SK-N-SH (cell line): ENCODE measurements around the gene CCNY. TPM values are rescaled to one million over a fixed set of nuclear protein-coding genes. Genes with fewer than 3 reads are reported as not detected.

ENCODE experiments used
- CTCF ChIA-PET: fragments of 300-600, 350-600 bp; formaldehyde crosslinking; extraction: SDS; loops from one replicate; lab custom pipeline; 2021; lab: Yijun Ruan, JAX
- POLR2A ChIA-PET: fragments of 350-600 bp; sonication (Branson Sonifier 250); formaldehyde crosslinking; extraction: SDS; loops from one replicate; lab custom pipeline; 2020; ENCODE audit warnings: antibody characterized with exemption, inconsistent platforms; lab: Yijun Ruan, JAX
- DNase-seq: peaks from one replicate; pipeline ENCODE4 v3.0.0; 2012
- H2AFZ ChIP-seq: fragments of 200-600 bp; sonication (generic); 2 replicates; pipeline ENCODE4 v1.8.1; 2016; ENCODE audit warnings: antibody characterized with exemption, mild to moderate bottlenecking, low read depth
- H3F3A ChIP-seq: fragments of 200-600 bp; sonication (generic); replicated peaks from 2 replicates; pipeline ENCODE3; 2016; ENCODE audit warnings: antibody characterized with exemption, mild to moderate bottlenecking; ENCODE audit not compliant: insufficient read depth
- H3K27ac ChIP-seq, 2 experiments: fragments of 200-500 bp in 1 of 2; fragments of 200-600 bp in 1 of 2; sonication (Bioruptor generic) in 1 of 2; sonication (generic), shearing (Covaris generic) in 1 of 2; 2 replicates each; pipeline versions ENCODE4 v1.5.1 to v1.6.1; 2014 to 2016; ENCODE audit warnings: low read depth in 2 of 2, inconsistent platforms in 1 of 2, low read length in 1 of 2, mild to moderate bottlenecking in 1 of 2, mixed read lengths in 1 of 2
- H3K27me3 ChIP-seq: fragments of 200-600 bp; sonication (generic), shearing (Covaris generic); 2 replicates; pipeline ENCODE4 v1.6.1; 2016; ENCODE audit warnings: mixed run types; ENCODE audit not compliant: insufficient read depth
- H3K36me3 ChIP-seq, 2 experiments: fragments of 200-500 bp in 1 of 2; fragments of 200-600 bp in 1 of 2; sonication (Bioruptor generic) in 1 of 2; sonication (generic) in 1 of 2; replicated peaks in 1 of 2; 2 replicates each; pipeline versions ENCODE3 to v1.5.1; 2014 to 2016; ENCODE audit warnings: low read length in 1 of 2, mild to moderate bottlenecking in 1 of 2; ENCODE audit not compliant: insufficient read depth in 2 of 2, control insufficient read depth in 1 of 2
- H3K4me1 ChIP-seq, 2 experiments: fragments of 200-500 bp in 1 of 2; fragments of 200-600 bp in 1 of 2; sonication (Bioruptor generic) in 1 of 2; sonication (generic), shearing (Covaris generic) in 1 of 2; 2 replicates each; pipeline versions ENCODE4 v1.5.1 to v1.6.1; 2014 to 2016; ENCODE audit warnings: low read depth in 1 of 2, low read length in 1 of 2, mixed run types in 1 of 2; ENCODE audit not compliant: insufficient read depth in 2 of 2, control insufficient read depth in 1 of 2
- H3K4me2 ChIP-seq: fragments of 200-600 bp; sonication (generic), shearing (Covaris generic); 2 replicates; pipeline ENCODE4 v1.6.1; 2017; ENCODE audit warnings: mixed run types
- H3K4me3 ChIP-seq, 2 experiments: fragments of 200-500 bp in 1 of 2; fragments of 200-600 bp in 1 of 2; sonication (Bioruptor generic) in 1 of 2; sonication (generic), shearing (Covaris generic) in 1 of 2; 2 replicates each; pipeline versions ENCODE4 v1.5.1 to v1.8.1; 2014 to 2016; ENCODE audit warnings: low read depth in 2 of 2, inconsistent platforms in 1 of 2, low read length in 1 of 2, mild to moderate bottlenecking in 1 of 2, mixed read lengths in 1 of 2, moderate library complexity in 1 of 2
- H3K79me2 ChIP-seq: fragments of 200-600 bp; sonication (generic); 2 replicates; pipeline ENCODE4 v1.8.1; 2017; ENCODE audit warnings: mild to moderate bottlenecking; ENCODE audit not compliant: insufficient read depth
- H3K9ac ChIP-seq: fragments of 200-600 bp; sonication (generic); 2 replicates; pipeline ENCODE4 v1.6.1; 2017; ENCODE audit warnings: mixed run types
- H3K9me2 ChIP-seq: fragments of 200-600 bp; sonication (generic); 2 replicates; pipeline ENCODE4 v1.6.1; 2017; ENCODE audit warnings: mixed run types
- H3K9me3 ChIP-seq: fragments of 200-600 bp; sonication (generic); 2 replicates; pipeline ENCODE4 v1.6.1; 2017; ENCODE audit warnings: mixed run types, mild to moderate bottlenecking, moderate library complexity
- H4K20me1 ChIP-seq: fragments of 200-600 bp; sonication (generic); 2 replicates; pipeline ENCODE4 v1.6.1; 2017; ENCODE audit warnings: mild to moderate bottlenecking, mixed run types; ENCODE audit not compliant: insufficient read depth
- GABPA ChIP-seq: IDR thresholded peaks from 2 replicates; pipeline ENCODE4 v1.4.0; 2012; ENCODE audit warnings: low read depth, mild to moderate bottlenecking
- MEF2A ChIP-seq: IDR thresholded peaks from 2 replicates; pipeline ENCODE4 v1.4.0; 2012; ENCODE audit warnings: low read depth, borderline replicate concordance
- NRF1 ChIP-seq: IDR thresholded peaks from 2 replicates; pipeline ENCODE4 v1.6.1; 2012; ENCODE audit warnings: low read depth, mild to moderate bottlenecking, low read length
- SIN3A ChIP-seq: IDR thresholded peaks from 2 replicates; pipeline ENCODE4 v1.6.1; 2012; ENCODE audit warnings: low read depth, mild to moderate bottlenecking, low read length, moderate library complexity, borderline replicate concordance
- TEAD4 ChIP-seq: IDR thresholded peaks from 2 replicates; pipeline ENCODE4 v1.4.0; 2012; ENCODE audit warnings: mild to moderate bottlenecking, borderline replicate concordance; ENCODE audit not compliant: insufficient read depth
- YY1 ChIP-seq: IDR thresholded peaks from 2 replicates; pipeline ENCODE4 v1.4.0; 2012; ENCODE audit warnings: low read depth, mild to moderate bottlenecking
- WGBS: methylation state at CpG from one replicate; pipeline ENCODE4 v1.1.6; 2017; ENCODE audit warnings: low lambda C conversion rate; 5-methylcytosine and 5-hydroxymethylcytosine counted together
- polyA plus RNA-seq, 3 experiments: library from polyadenylated mRNA; depleted of rRNA; stranded (reverse); fragments of >200 nt; gene quantifications; 2 replicates each; pipeline ENCODE4 v1.2.3, GENCODE V29; 2012
- TF ChIP-seq, protein P1 (sequence below): IDR thresholded peaks from 2 replicates; pipeline ENCODE4 v1.6.1; 2012; ENCODE audit warnings: mild to moderate bottlenecking, low read depth, low read length, moderate library complexity
- TF ChIP-seq, protein P2 (sequence below): IDR thresholded peaks from 2 replicates; pipeline ENCODE4; 2012
- TF ChIP-seq, protein P3 (sequence below): fragments of 200-600 bp; sonication (generic); IDR thresholded peaks from 2 replicates; pipeline ENCODE4 v1.6.1; 2017; ENCODE audit warnings: antibody characterized with exemption, mild to moderate bottlenecking, moderate library complexity

Gene CCNY
- polyA plus RNA-seq, 1 of the 3 experiments (the other 2 are of a cell fraction), result 29.4 TPM

DNA sequence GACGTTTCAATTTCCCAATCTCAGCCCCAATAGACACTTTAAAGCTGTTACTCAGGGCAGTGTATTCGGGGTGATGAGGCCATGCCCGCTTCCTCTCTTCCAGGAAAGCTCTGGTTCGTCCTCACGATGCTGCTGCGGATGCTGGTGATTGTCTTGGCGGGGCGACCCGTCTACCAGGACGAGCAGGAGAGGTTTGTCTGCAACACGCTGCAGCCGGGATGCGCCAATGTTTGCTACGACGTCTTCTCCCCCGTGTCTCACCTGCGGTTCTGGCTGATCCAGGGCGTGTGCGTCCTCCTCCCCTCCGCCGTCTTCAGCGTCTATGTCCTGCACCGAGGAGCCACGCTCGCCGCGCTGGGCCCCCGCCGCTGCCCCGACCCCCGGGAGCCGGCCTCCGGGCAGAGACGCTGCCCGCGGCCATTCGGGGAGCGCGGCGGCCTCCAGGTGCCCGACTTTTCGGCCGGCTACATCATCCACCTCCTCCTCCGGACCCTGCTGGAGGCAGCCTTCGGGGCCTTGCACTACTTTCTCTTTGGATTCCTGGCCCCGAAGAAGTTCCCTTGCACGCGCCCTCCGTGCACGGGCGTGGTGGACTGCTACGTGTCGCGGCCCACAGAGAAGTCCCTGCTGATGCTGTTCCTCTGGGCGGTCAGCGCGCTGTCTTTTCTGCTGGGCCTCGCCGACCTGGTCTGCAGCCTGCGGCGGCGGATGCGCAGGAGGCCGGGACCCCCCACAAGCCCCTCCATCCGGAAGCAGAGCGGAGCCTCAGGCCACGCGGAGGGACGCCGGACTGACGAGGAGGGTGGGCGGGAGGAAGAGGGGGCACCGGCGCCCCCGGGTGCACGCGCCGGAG is 271.4 kb downstream of the CCNY start:
- H4K20me1 ChIP-seq, result no peaks in the 10 kb centered on the region
- H3K9me2 ChIP-seq, result no peaks in the 10 kb centered on the region
- no peaks in the 10 kb centered on the region for H3K79me2 ChIP-seq
- peak overlapping the region; percentile 19 to 46; a peak in 3 of 4 replicates for H3K4me3 ChIP-seq
- H3K9ac ChIP-seq, result no peak overlapping the region; the same call in 1 of the 2 replicates
- CTCF ChIA-PET, result interaction anchor here (0.9 kb wide), 1 partner anchor 28 kb away, joined by 3 read pairs; no protein-coding TSS in a partner anchor
- no peaks in the 10 kb centered on the region for H3F3A ChIP-seq
- POLR2A ChIA-PET, result no interaction called here
- H3K27me3 ChIP-seq, result peaks cover 6% of the 10 kb centered on the region
- H3K4me2 ChIP-seq, result peak overlapping the region; percentile 70
- H2AFZ ChIP-seq, result peak overlapping the region; percentile 65; the same call in 1 of the 2 replicates
- no peak overlapping the region for H3K27ac ChIP-seq
- TF ChIP-seq, protein P1, sequence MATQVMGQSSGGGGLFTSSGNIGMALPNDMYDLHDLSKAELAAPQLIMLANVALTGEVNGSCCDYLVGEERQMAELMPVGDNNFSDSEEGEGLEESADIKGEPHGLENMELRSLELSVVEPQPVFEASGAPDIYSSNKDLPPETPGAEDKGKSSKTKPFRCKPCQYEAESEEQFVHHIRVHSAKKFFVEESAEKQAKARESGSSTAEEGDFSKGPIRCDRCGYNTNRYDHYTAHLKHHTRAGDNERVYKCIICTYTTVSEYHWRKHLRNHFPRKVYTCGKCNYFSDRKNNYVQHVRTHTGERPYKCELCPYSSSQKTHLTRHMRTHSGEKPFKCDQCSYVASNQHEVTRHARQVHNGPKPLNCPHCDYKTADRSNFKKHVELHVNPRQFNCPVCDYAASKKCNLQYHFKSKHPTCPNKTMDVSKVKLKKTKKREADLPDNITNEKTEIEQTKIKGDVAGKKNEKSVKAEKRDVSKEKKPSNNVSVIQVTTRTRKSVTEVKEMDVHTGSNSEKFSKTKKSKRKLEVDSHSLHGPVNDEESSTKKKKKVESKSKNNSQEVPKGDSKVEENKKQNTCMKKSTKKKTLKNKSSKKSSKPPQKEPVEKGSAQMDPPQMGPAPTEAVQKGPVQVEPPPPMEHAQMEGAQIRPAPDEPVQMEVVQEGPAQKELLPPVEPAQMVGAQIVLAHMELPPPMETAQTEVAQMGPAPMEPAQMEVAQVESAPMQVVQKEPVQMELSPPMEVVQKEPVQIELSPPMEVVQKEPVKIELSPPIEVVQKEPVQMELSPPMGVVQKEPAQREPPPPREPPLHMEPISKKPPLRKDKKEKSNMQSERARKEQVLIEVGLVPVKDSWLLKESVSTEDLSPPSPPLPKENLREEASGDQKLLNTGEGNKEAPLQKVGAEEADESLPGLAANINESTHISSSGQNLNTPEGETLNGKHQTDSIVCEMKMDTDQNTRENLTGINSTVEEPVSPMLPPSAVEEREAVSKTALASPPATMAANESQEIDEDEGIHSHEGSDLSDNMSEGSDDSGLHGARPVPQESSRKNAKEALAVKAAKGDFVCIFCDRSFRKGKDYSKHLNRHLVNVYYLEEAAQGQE, result no peak
- TF ChIP-seq SIN3A, result no peak
- TF ChIP-seq, protein P2, sequence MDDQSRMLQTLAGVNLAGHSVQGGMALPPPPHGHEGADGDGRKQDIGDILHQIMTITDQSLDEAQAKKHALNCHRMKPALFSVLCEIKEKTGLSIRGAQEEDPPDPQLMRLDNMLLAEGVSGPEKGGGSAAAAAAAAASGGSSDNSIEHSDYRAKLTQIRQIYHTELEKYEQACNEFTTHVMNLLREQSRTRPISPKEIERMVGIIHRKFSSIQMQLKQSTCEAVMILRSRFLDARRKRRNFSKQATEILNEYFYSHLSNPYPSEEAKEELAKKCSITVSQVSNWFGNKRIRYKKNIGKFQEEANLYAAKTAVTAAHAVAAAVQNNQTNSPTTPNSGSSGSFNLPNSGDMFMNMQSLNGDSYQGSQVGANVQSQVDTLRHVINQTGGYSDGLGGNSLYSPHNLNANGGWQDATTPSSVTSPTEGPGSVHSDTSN, result no peak
- no peak for TF ChIP-seq GABPA
- no peak for TF ChIP-seq YY1
- TF ChIP-seq NRF1, result no peak
- no peak for TF ChIP-seq MEF2A
- TF ChIP-seq, protein P3, sequence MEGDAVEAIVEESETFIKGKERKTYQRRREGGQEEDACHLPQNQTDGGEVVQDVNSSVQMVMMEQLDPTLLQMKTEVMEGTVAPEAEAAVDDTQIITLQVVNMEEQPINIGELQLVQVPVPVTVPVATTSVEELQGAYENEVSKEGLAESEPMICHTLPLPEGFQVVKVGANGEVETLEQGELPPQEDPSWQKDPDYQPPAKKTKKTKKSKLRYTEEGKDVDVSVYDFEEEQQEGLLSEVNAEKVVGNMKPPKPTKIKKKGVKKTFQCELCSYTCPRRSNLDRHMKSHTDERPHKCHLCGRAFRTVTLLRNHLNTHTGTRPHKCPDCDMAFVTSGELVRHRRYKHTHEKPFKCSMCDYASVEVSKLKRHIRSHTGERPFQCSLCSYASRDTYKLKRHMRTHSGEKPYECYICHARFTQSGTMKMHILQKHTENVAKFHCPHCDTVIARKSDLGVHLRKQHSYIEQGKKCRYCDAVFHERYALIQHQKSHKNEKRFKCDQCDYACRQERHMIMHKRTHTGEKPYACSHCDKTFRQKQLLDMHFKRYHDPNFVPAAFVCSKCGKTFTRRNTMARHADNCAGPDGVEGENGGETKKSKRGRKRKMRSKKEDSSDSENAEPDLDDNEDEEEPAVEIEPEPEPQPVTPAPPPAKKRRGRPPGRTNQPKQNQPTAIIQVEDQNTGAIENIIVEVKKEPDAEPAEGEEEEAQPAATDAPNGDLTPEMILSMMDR, result no peak
- TF ChIP-seq TEAD4, result no peak
- peak; percentile 71 for DNase-seq
- H3K4me1 ChIP-seq, result peaks cover 0 to 9% of the 10 kb centered on the region in 2 experiments; a peak in 1 of 4 replicates
- WGBS, result 34% methylated on average over 18 of the region's 78 CpGs
- H3K36me3 ChIP-seq, result no peaks in the 10 kb centered on the region
- no peaks in the 10 kb centered on the region for H3K9me3 ChIP-seq
